HG02798 (cell line): ENCODE results near the gene MX2.
A peak's percentile ranks its signal among the peaks of the same experiment; 100 is the strongest.

ENCODE experiments used
- ATAC-seq: cut with Tn5 transposase; IDR thresholded peaks from one replicate; pipeline ENCODE4 v1.9.1; 2021; ENCODE audit warnings: mild to moderate bottlenecking; ENCODE audit not compliant: unreplicated experiment, poor library complexity

The MX2 gene

GRCh38 chr21:41429305-41429704 lies 67.5 kb downstream of the MX2 start:
- ATAC-seq: no peak

- ATAC-seq: no peak
Measured at GRCh38 chr21:41429925-41430491, 68.2 kb downstream of the MX2 start.

DNA sequence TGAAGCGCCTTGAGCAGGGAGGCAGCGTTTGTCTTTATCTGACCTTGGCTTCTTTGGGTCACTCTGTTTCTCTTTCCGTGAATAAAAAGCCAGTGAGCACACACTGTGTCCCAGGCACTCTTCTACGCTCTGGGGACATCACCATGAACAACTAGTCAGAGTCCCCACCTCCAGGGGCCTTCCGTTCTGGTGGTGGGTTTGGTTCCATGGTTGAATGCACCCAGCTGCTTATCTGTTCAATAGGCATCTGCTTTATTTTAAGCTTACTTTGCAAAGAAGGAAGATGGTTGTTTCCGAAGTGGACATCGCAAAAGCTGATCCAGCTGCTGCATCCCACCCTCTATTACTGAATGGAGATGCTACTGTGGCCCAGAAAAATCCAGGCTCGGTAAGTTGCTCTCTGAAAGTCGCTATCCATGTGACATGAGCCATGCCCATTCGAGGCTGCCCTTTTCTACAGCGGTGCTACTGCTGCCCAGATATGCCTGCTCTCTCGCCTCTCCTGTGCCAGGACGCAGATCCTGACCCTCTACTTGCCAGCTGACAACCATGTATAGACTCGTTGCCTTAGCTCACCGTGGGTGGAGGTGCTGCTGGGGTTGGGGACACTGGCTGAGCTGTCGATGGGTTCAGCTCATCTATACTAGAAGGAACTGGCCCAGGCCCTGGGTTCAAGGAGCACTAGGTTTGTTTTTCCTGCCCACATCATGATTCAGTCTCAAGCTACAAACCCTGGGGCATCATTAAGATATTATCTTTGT lies 70.1 kb downstream of the MX2 start:
- peak; percentile 74 for ATAC-seq

GRCh38 chr21:41432562-41433460 lies 71.0 kb downstream of the MX2 start:
- ATAC-seq: no peak

GRCh38 chr21:41433566-41433965 lies 71.7 kb downstream of the MX2 start:
- ATAC-seq: no peak

GRCh38 chr21:41435706-41436105 lies 73.9 kb downstream of the MX2 start:
- no peak for ATAC-seq

- no peak for ATAC-seq
Measured at GRCh38 chr21:41437729-41438128, 75.9 kb downstream of the MX2 start.

GRCh38 chr21:41438425-41439113 lies 76.7 kb downstream of the MX2 start:
- ATAC-seq: no peak

DNA sequence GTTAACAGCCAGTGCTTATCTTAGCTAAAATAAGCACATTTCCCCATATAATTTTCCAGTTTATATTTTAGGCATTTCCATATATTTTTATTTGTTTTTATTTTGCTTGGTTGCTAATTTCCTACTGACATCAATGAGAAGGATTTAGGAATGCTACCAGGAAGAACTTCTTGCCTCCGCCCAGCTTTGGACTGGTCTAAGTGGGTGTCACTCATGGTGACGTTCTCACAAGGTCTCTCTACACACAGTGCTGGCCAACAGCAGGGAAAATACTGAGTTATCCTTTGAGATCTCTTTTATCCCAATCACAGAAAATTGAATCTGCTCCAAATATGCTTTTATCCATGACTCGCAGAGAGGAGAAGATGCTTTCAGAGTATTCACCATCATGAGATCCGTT lies 77.4 kb downstream of the MX2 start:
- no peak for ATAC-seq

GRCh38 chr21:41441546-41441945 lies 79.7 kb downstream of the MX2 start:
- ATAC-seq: no peak

- no peak for ATAC-seq
Measured at GRCh38 chr21:41442481-41443186, 80.8 kb downstream of the MX2 start.

DNA sequence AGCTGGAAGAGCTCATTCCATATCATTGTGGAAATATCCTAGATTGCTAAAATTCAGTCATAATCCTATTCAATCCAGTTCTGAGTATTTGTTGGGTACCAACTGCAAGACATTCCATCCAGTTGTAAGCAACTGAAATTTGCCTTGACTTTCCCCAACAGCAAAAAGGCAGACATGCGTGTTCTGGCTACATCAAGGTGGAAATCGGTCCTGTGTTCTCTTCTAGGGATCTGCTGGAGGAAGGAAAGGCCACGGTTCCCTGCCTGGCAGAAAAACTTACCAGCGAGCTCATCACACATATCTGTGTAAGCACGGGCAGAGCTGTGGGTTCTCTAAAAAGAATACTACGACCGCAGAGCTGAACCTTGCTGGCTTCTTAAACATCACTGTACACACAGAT lies 81.7 kb downstream of the MX2 start:
- no peak for ATAC-seq

DNA sequence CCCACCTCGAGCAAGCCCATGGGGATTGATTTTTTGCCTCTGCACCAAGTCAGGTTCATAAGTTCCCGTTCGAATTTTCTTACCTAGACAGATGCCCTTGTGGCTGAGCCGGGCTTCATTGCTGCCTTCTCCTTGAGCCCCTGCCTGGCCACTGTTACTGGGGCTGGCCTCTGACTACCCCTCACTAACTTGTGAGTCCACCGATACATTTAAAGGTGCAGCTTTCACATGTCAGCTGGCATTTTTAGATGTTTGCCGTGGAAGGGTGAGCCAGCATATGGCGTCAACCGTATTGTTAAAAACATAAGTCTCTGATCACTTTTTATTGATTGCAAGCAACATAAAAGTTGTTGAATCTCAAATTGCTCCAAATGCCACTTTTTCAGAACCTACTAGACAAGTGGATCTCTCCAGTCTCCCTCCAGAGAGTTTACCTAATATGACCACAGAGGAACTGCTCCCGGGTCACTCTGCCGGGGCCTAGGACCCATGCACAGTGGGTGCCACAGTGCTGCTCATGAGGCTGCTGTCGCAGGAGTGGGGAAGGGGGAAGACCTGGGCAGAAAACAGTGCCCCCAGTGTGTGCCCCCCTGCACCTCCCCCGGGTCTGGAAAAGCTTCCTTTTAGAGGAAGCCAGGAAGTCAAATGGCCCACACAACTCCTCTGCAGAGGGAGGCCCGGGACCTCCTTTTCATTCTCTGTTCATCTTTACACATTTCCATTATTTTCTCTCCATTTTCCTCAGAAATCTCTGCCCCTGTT lies 83.1 kb downstream of the MX2 start:
- no peak for ATAC-seq

DNA sequence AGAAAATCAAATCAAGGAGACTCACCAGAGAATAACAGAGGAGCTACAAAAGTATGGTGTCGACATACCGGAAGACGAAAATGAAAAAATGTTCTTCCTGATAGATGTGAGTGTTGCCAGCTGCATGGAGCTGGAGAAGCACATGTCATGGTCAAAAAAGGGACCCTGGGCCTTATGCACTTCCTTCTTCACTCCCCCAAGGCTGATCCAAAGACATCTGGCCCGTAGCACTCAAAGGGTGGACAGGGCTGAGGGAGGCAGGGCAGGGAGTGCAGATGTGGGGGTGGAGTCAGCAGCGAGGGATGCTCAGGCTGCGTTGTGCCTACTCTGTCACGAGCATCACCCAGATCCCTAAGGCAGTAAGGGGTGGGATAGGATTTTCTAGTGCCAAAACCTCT lies 83.6 kb downstream of the MX2 start:
- ATAC-seq: no peak

DNA sequence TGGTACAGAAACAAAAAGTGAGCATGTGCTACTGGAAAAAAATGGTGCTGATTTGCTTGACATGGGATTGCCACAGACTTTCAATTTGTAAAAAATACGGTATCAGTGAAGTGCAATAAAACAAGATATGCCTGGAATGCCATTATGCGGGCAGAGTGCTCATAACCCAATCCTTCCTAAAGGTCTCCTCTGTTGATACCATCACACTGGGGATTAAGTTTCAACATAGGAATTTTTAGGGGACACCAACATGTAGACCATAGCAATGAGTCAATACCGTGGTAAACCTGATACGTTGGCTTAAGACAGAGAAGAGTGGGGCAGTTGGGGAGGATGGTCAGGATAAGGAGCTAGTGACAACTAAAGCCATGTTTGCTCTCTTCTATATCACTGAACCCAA lies 84.8 kb downstream of the MX2 start:
- no peak for ATAC-seq

GRCh38 chr21:41447356-41447755 lies 85.5 kb downstream of the MX2 start:
- ATAC-seq: no peak

DNA sequence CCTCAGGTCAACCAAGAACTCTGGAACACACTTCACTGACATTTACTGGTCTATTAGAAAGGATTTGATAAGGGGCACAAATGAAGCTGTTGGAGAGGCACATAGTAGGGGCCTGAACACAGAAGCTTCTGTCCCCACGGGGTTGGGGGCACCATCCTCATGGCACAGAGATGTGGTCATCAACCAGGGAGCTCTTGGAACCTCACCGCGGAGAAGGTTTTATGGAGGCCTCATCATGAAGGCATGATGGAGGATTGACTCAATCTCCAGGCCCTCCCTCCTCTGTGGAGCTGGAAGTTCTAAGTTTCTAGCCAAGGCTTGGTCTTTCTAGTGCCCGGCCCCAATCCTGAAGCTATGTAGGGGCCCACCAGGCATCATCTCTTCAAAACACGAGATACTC lies 87.8 kb downstream of the MX2 start:
- no peak for ATAC-seq

DNA sequence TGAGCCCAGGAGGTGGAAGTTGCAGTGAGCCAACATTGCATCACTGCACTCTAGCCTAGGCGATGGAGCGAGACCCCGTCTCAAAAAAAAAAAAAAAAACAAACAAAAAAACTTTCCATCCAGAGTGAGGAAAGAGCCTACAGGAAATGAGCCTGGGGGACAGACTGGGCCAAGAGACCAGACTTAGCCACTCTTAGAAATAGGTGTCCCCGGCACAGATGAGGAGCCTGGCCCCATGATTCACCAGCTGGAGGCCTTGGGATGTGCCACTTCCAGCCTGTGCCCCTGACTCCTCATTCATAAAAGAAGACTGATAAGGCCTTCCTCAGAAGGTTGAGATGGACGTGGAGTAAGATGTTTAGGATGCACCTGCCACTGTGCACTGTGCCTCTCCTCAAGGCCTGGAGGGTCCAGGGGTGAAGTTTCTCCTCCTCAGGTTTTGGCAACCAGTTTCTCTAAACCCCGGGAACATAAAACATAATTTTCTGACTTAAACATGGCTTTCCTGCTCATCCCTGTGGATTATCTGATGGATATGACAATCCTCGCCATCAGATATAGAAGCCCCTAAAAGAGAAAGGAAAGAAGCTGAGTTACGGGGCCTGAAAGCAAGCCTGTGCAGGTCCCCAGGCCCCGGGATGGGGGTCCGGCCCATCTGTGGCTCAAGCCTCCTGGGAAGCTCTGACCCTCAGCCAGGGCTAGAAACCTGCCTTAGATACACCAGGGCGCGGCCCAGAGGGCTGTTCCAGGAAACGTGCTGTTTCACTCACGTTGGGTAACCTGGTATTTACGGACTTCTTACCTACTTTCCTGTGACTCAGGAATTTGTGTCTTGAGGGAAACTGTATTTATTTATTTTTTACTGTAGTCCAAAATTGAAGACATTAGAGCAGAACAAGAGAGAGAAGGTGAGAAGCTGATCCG lies 90.2 kb downstream of the MX2 start:
- no peak for ATAC-seq
